Endometrial microvascular endothelial cells (primary cell): ENCODE data around the gene ASB1. TPM values are rescaled to one million over a fixed set of nuclear protein-coding genes. Genes with fewer than 3 reads are reported as not detected.

Experiments used
- in situ Hi-C: cut with HindIII; loops from 2 replicates; pipeline ENCODE4 v1.10.0; 2017; ENCODE audit warnings: low sequenced_read_pairs, low pct_unique_long_range_greater_than_20kb; ENCODE audit errors: inconsistent ontology term
- total RNA-seq: library from RNA; depleted of rRNA; stranded (reverse); fragments of >200 nt; gene quantifications from one replicate; pipeline ENCODE4 v1.2.3, GENCODE V29; 2015; ENCODE audit errors: inconsistent ontology term

Gene ASB1
- 19.0 TPM for total RNA-seq

- in situ Hi-C loops: no loop called here
Measured at GRCh38 chr2:238426568-238427434, at the start of gene ASB1. Gene ASB1, plus strand, starts transcription at chr2:238426927. Its CDS starts 144 bp downstream, at chr2:238427071.

DNA sequence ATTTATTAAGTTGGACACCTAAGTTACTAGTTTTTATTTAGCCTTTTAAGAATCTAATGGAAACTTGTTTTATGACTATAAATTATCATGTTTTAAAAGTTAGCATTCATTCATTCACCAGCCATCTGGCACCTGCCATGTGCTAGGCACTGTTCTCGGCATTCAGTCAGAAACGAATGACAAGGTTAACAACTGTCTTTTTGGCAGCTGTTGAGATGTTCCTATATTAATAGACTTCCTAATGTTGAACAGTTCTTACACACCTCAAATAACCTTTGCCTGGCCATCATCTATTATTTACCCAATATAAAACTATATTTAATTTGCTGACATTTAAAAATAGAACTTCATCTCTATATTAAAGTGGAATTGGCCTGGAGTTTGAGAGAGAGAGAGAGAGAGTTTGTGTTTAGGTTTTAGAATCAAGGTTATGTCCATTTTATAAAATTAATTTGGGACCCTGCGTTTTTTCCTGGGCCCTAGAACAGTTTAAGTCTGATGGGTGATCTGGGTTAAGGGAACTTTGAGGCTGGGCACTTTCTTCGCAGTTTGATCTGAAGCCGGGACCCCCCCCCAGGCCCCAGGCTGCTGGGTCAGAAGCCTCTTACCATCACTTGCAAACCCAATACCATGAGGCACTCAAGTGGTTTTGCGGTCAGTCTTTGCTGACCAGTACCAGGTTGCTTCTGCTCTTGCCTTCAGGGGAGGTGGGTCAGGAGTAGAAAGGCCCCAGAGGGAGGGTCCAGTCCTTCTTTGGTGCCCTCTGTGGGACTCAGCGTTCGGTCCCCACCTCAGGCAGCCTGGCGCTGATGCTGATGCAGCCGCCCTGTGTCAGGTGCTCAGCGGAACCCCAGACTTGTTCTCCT, 48.3 kb upstream of the ASB1 start:
- in situ Hi-C loops: no loop called here

DNA sequence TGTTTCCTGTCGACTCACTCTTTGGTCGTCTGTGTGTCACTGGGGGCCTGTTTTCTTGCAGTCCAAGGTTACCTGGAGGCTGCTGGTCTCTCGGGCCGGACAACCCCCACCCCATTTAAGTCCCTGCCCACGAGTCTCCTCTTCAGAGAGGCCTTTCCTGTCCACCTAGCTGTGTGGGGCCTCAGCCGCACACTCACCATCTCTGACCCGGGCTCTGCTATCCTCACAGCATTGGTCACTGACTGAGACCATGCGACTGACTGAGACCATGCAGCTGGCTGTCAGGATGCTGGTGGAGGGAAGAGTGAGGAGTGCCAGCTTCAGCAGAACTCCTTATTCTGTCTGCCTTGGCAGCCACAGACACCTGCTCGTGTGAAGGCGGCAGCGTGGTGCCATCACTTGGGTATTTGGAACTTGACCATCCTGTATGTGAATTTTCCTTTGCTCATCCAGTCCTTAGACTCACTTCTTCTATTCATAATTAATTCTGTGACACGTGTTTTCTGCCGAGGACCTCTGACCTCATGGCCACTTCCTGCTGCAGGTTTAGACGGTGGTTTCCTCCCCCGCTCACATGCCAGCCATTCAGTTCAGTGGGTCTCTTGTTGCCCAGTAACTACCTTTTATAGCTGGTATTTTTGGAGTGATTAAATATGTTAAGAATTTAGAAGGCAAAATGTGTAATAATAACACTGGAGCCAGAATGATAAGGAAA, 47.5 kb upstream of the ASB1 start:
- in situ Hi-C loops: no loop called here

DNA sequence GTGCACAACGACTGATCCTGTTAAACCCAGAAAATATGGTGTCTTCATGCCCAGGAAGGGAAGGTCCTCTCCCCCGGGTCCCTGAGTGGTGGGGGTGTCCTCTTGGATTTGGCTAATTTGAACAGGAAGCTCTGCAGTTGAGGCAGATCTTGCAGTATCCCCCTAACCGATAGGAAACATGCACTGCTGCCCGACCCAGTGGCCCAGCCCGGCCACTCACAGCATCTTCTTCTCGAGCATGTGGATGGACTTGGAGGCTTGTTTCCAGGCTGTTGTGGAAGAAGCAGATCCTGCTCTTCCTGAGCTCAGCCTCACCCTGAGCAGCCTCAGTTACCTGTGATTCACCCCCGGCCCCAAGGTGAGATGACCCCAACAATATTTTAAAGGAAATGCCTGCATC, 46.4 kb upstream of the ASB1 start:
- in situ Hi-C loops: no loop called here

GRCh38 chr2:238380785-238381184, 45.9 kb upstream of the ASB1 start:
- in situ Hi-C loops: no loop called here

GRCh38 chr2:238381341-238382115, 45.2 kb upstream of the ASB1 start:
- in situ Hi-C loops: no loop called here

DNA sequence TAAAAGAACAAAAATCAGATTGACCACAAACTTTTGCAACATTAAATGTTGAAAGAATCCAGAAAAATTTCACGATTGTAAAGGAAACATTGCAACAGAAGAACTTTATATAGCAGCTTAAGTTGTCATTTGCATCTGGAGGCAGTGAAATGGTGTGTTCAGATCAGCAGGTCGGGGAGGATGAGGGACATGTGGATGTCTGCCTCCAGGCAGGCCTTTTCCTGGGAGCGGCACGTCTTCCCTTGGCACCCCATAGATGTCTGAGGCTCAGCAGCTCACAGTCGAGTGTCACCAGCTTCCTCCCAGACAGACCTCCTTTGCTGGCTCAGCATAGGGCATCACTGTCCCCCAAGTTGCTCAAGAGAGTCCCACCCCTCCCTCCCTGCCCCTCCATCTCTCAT, 44.3 kb upstream of the ASB1 start:
- in situ Hi-C loops: no loop called here

DNA sequence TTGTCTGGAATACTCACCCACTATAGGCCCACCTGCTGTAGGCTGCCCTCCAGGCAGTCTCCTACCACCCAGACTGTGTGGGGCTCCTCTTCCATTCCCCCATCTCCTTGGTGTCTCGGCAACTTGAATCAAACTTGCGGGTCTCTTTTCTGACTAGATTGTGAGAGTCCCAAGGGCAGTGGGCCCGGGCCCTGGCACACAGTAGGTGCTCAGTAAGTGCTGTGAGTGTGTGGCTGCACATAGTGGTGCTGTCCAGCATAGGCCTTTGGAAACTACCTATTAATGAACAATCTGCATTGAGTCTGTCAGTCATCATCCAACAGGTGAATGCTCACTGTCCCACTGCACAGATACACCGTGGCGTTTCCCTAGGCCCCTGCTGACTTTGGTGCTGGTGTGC, 43.6 kb upstream of the ASB1 start:
- in situ Hi-C loops: no loop called here

GRCh38 chr2:238383743-238384380, 42.9 kb upstream of the ASB1 start:
- in situ Hi-C loops: no loop called here

GRCh38 chr2:238387332-238387731, 39.4 kb upstream of the ASB1 start:
- in situ Hi-C loops: no loop called here

GRCh38 chr2:238388794-238389193, 37.9 kb upstream of the ASB1 start:
- in situ Hi-C loops: no loop called here

DNA sequence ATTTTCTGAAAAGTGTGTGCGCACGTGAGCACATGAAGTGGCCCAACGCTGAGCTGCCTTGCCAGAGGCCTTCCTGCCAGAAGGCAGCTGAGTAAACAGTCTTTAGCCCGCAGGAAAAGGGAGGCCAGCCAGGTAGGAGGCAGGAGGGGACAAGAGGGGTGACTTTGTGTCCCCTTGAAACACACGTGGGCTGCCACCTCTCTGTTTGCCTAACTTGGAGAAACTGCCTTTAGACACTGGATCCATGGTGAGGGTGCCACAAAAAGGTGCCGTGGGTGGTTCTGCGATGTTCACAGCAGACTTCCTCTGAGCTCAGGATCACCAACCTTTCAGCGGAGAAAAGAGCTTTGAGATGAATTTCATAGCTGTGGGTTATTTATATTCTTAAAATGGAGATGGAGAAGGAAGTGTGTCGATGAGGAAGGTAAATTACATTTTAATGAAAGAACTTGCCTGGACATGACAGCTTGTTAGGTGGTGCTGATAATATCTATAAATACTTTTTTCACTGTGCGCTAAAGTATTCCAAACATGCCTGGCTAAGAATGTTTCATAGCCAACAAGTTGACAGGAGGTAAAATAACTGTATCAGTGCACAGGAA, 36.6 kb upstream of the ASB1 start:
- in situ Hi-C loops: no loop called here

DNA sequence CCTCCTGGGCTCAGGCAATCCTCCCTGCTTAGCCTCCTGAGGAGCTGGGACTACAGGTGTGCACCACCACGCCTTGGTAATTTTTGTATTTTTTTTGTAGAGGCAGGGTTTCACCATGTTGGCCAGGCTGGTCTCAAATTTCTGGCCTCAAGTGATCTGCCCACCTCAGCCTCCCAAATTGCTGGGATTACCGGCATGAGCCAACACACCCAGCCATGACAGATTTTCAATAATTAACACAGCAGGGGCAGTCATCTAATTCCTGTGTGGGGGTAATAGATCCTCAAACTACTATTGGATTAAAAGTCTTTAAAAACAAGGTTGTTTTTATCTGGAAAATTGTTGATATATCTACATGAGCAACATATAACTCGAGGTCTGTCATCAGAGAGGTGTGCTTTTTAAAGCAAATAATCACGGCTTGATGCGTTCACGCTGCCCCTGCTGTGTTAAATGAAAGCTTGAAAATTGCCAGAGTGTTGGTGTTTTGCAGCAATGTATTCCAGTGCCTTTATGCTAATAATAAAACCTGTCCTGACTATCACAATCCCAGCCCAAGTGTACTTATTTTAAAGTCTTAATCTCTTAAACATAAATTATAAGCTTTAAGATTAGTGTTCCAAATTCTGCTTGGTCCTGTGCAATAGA, 35.6 kb upstream of the ASB1 start:
- in situ Hi-C loops: no loop called here

- in situ Hi-C loops: no loop called here
Measured at GRCh38 chr2:238396663-238397062, 30.1 kb upstream of the ASB1 start.

- in situ Hi-C loops: no loop called here
Measured at GRCh38 chr2:238397356-238397755, 29.4 kb upstream of the ASB1 start.

DNA sequence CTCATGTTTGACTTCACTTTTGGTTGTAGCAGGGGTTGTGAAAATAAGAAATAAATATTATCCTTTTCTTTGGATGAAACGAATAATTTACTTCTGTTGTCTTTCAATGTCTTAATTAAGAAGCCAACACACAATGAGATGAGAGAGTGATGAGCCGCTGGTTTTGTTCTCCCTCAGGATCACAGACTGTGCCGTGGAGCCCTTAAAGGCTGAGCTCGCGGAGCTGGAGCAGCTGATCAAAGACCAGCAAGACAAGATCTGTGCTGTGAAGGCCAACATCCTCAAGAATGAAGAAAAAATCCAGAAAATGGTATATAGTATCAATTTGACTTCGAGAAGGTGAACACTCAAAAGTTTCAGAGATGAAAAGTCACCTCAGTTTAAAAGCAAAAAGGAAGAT, 28.1 kb upstream of the ASB1 start:
- in situ Hi-C loops: no loop called here

DNA sequence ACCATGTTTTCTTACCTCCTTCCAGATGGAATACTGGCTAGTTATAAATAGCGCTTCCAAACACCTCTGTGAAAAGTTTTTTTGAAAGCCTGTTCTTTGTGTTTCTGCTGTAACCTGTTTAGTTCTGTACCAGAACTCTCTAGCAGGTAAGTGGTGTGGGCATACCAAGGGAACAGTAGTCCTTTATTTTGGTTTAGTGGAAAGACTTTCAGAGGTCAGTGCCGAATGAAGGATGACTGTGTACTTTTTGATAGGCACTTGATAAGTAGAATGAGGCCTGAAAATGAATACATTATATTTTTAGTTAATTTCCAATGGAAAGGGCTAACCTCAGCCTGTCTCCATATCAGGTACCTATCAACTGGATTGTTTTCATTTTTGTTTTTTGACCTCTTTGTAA, 27.6 kb upstream of the ASB1 start:
- in situ Hi-C loops: no loop called here
